Choroid plexus epithelial cell (primary cell): Measurements from ENCODE around the gene SLC25A45.

Experiments used
- DNase-seq: peaks from one replicate; pipeline ENCODE4 v3.0.0-alpha.2; 2010; ENCODE audit warnings: low read depth
- H3K4me3 ChIP-seq: 2 replicates; pipeline ENCODE4 v1.5.1; 2011; ENCODE audit warnings: low read depth, mild to moderate bottlenecking, control low read depth, low read length, moderate library complexity
- TF ChIP-seq, protein P1 (sequence below): conservative IDR thresholded peaks from 2 replicates; pipeline ENCODE4 v1.5.1; 2011; ENCODE audit warnings: low read depth, mild to moderate bottlenecking, control low read depth, inconsistent platforms, low read length, moderate library complexity

The SLC25A45 gene

DNA sequence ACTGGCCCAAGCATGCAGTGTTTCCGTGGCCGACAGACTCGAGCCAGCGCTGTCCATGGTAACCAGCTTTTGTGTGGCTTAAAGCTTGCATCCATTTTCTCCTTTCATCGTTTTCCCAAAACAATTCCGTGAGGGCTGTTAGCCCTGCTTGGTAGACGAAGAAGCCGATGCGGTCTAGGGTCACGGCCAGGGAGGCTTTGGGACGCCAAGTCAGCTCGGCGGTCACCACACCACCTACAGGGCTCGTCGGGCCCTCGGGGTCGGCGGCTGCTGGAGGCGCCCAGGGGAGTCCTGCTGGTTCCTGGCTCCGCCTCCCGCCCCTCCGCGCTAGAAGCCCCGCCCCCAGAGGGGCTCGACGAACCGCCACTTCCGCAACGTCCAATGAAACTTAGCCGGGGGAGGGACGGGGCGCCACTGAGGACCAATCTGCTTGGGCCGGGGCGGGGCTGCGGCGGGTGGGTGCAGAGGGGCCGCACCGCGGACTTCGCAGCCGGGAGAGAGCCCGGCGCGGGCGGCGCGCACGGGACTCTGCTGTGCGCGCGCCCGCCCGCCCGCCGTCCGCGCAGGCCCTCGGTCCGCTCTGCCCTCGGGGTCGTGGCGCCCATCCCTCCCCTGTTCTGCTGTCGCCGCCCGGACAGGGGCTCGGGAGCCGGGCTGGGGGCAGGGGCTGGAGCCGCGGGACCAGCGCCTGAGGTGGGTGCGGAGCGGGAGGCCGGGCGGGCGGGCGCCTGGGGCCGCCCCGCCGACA lies 28.0 kb downstream of the SLC25A45 start, which contains the start of gene TIGD3:
Gene TIGD3, plus strand, starts transcription at position 487 of the 748 bp plus-strand sequence. CDS start 1,058 bp downstream, outside the sequence.
- TF ChIP-seq, protein P1, sequence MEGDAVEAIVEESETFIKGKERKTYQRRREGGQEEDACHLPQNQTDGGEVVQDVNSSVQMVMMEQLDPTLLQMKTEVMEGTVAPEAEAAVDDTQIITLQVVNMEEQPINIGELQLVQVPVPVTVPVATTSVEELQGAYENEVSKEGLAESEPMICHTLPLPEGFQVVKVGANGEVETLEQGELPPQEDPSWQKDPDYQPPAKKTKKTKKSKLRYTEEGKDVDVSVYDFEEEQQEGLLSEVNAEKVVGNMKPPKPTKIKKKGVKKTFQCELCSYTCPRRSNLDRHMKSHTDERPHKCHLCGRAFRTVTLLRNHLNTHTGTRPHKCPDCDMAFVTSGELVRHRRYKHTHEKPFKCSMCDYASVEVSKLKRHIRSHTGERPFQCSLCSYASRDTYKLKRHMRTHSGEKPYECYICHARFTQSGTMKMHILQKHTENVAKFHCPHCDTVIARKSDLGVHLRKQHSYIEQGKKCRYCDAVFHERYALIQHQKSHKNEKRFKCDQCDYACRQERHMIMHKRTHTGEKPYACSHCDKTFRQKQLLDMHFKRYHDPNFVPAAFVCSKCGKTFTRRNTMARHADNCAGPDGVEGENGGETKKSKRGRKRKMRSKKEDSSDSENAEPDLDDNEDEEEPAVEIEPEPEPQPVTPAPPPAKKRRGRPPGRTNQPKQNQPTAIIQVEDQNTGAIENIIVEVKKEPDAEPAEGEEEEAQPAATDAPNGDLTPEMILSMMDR = no peak
- H3K4me3 ChIP-seq = peak within 1 kb of the TSS; percentile 59
- DNase-seq = peak; percentile 95

DNA sequence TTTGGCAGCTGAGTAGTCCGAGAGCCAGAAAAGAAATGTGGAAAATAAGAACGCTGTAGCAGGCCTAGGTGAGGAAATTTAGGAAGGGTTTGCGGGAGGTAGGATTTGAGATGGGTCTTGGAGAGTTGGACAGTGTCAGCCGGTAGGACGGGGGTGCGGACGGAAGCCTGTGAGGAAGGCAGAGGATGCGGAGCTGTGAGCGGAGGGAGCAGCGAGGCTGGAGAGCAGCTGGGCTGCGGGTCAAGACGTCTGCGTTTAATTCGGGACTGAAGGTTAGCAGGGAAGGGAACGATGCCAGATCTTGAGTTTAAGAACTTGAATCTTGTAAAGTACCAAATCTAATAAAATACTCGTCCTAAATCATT lies 28.6 kb downstream of the SLC25A45 start:
- H3K4me3 ChIP-seq = peak overlapping the region; percentile 59
- no peak for DNase-seq
- TF ChIP-seq, protein P1 = no peak

DNA sequence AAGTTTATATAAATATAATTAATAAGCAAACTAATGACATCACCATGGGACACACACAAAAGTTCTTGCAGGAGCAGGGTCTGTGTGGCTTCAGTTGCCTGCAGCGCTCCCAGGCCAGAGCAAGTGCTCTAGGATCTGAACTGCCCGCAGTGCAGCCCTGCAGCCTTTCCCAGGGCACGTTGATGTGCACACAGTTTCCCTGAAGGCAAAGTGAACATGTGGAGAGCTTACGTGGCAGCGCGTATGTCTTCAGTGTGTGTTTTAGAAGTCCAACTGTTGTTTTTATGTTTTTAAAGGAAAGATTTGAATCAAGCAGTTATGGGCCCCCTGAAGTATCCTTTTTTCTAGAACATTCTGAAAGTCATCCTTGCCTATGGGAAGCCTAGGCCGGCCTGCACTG lies 29.1 kb downstream of the SLC25A45 start:
- no peak overlapping the region for H3K4me3 ChIP-seq
- TF ChIP-seq, protein P1 = no peak
- DNase-seq = no peak

DNA sequence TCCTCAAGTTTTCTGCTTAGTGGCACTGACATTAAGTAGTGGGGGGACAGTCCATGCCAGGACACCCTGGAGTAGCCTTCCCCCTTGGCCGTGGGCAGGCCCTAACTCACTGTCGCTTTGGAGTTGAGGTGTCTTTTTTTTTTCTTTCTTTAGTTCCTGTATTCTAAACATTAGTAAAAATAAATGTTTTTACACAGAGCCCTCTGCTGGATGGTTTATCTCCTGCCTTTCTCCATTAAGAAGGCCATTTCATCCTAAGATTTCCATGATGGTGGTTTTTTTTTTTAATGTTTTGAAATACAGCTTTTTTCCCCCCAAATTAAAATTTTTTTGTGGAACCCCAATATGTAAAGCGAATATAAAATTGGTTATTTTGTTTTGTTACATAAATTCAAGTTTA lies 29.7 kb downstream of the SLC25A45 start:
- H3K4me3 ChIP-seq = no peak overlapping the region
- TF ChIP-seq, protein P1 = peak; percentile 49
- peak; percentile 48 for DNase-seq

DNA sequence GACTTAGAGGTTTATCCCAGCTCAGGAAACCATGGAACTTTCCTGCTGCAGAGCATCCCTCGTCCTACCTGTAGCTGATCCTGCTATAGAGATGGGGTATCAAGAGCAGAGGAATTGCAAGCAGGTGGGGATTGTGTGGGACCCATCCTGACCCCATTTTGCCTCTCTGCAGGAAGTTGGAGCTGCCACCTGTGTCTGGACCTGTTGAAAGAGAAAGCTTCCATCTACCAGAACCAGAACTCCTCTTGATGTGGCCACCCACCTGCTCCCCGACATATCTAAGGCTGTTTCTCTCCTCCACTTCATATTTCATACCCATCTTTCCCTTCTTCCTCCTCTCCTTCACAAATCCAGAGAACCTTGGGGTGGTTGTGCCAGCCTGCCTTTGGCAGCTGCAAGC lies 30.9 kb downstream of the SLC25A45 start:
- TF ChIP-seq, protein P1 = no peak
- no peak overlapping the region for H3K4me3 ChIP-seq
- DNase-seq = no peak

DNA sequence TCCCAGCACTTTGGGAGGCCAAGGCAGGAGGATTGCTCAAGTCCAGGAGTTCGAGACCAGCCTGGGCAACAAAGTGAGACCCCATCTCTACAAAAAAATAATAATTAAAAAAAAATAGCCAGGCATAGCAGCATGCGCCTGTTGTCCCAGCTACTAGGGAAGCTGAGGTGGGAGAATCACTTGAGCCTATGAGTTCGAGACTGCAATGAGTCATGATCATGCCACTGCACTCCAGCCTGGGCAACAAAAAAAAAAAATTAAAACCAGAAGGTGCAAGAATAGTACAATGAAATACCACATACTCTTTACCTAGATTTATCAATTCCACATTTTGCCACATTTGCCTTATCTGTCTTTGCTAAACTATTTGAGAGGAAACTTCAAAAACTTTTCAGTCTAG lies 40.6 kb downstream of the SLC25A45 start:
- DNase-seq = no peak
- no peak overlapping the region for H3K4me3 ChIP-seq
- TF ChIP-seq, protein P1 = no peak

DNA sequence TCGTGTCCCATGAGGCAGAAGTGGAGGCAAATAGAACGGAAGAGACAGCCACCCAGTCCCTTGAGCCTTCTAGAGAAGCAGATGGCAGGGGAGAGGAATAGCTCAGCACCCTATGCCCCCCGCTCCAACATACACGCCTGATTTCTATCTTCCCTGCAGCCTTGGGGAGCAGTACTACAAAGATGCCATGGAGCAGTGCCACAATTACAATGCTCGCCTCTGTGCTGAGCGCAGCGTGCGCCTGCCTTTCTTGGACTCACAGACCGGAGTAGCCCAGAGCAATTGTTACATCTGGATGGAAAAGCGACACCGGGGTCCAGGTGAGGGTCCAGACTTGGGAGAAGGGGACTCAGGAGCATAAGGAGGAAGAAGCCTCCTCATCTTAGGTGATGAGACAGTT lies 42.2 kb downstream of the SLC25A45 start:
- DNase-seq = no peak
- TF ChIP-seq, protein P1 = no peak
- H3K4me3 ChIP-seq = no peak overlapping the region
